Measurements from ENCODE around the gene LDLRAD1.
"Not testable (repeated sequence)": the region's sequence is repeated elsewhere in the genome, so short reads cannot be mapped to it uniquely, and the experiment has no call there.

LDLRAD1 gene

DNA sequence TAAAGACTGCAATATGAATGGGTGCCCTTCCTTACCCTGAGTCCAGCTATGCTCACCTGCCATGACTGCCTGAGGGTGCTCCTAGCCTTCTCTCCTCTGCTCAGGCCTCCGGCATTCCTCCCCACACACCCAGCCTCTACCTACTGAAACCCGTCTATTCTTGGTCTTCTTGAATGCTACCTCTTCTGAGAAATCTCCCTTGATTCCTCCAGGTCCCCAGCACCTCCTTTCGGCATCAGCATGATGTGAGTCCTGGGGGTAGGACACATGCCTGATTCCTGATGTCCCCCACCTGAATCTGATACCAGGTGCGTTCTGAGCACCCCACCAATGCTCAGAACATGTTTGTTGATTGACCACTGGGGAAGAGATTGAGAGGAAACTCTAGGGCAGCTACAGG is 8.6 kb downstream of the LDLRAD1 start:
- Mint-ChIP-seq H3K27me3 (peaks cover 7% of the 10 kb centered on the region), H3K4me3 (no peak overlapping the region), H3K36me3 (no peaks in the 10 kb centered on the region), H3K4me1 (ENCODE audit: low read depth) (no peaks in the 10 kb centered on the region), H3K9me3 (ENCODE audit: low read depth) (no peaks in the 10 kb centered on the region), H3K27ac (no peak overlapping the region)

DNA sequence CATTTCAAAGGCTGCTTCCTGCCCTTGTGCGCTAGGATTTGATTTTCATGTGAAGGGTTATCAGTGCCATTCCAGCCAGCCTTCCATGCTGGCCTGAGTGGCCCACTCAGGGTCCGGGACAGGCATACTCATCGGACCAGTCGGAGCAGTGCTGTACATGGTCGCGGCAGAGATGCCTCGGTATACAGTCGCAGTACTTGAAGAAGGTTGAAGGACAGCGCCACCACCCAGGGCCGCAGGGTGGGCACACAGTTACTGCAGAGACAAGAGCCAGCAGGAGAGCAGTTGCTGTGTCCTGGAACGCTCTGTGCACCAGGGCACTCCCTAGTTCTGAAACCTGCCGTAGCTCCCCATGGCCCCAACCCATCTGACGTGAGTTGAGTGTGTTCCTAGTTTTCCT is 9.1 kb downstream of the LDLRAD1 start:
- Mint-ChIP-seq H3K4me1 (ENCODE audit: low read depth) (no peaks in the 10 kb centered on the region), H3K9me3 (ENCODE audit: low read depth) (no peaks in the 10 kb centered on the region), H3K27ac (no peak overlapping the region), H3K36me3 (no peaks in the 10 kb centered on the region), H3K27me3 (peaks cover 7% of the 10 kb centered on the region), H3K4me3 (no peak overlapping the region)

DNA sequence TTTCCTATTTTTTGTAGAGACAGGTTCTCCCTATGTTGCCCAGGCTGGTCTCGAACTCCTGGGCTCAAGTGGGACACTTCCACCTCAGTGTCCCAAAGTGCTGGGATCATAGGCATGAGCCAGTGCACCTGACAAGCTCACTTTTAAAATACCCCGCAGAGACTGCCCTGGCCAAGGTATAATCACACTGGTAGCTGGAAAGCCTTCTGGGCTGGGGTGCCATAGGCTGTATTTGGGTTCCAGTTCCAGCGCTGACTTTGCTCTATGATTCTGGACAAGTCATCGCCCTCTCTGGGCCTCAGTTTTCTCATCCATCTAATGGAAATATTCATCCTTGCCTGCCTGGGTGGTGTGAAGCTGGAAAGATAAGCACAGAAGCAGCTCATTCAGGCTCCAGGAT is 10.4 kb downstream of the LDLRAD1 start:
- Mint-ChIP-seq H3K36me3 (no peaks in the 10 kb centered on the region), H3K27me3 (peaks cover 4% of the 10 kb centered on the region)

DNA sequence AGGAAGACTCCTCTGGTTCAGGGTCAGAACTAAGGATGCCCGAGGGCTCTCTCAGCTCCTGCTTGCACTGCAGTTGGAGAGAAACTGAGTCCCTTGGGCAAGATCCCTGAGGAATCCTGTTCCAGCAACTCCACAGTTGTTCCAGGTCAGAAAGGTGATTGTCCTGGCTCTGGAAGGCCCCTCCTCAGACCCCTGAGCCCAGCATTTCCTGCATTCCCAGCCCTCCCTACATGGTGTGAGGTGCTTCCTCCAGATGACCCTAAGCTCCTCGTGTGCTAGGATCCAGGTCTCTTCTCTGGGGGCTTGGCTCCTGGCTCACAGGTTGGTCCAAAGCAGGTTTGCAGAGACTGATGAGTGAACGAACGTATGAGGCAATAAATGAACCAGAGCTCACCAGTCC is 11.5 kb downstream of the LDLRAD1 start:
- Mint-ChIP-seq H3K4me3 (no peak overlapping the region), H3K36me3 (no peaks in the 10 kb centered on the region), H3K4me1 (ENCODE audit: low read depth) (no peaks in the 10 kb centered on the region), H3K27ac (no peak overlapping the region), H3K9me3 (ENCODE audit: low read depth) (no peaks in the 10 kb centered on the region), H3K27me3 (peaks cover 1% of the 10 kb centered on the region)

More for the DNA sequence above, 10.4 kb downstream of the LDLRAD1 start:
- Mint-ChIP-seq H3K4me3 (no peak overlapping the region), H3K4me1 (ENCODE audit: low read depth) (no peaks in the 10 kb centered on the region), H3K9me3 (ENCODE audit: low read depth) (no peaks in the 10 kb centered on the region), H3K27ac (no peak overlapping the region)

DNA sequence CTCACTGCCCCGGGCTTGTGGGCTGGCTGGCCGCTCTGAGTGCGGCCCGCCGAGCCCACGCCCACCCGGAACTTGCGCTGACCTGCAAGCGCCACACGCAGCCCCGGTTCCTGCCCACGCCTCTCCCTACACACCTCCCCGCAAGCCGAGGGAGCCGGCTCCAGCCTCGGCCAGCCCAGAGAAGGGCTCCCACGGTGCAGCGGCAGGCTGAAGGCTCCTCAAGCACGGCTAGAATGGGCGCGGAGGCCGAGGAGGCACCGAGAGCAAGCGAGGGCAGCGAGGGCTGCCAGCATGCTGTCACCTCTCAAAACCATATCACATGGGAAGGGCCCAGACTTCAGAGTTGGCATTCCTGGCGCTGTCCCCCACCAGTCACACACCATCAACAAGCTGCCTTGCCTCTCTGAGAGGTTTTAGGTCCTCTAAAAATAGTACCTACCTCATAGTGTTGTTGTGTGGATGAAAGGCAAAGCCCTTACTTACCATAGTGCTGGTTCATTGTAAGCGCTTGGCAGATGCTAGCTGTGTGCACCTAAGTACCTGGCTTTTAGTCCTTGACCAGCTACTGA is 13.4 kb downstream of the LDLRAD1 start:
- Mint-ChIP-seq H3K4me1 (ENCODE audit: low read depth) (no peaks in the 10 kb centered on the region), H3K27ac (no peak overlapping the region), H3K4me3 (no peak overlapping the region), H3K36me3 (no peaks in the 10 kb centered on the region), H3K9me3 (ENCODE audit: low read depth) (no peaks in the 10 kb centered on the region), H3K27me3 (no peaks in the 10 kb centered on the region)

DNA sequence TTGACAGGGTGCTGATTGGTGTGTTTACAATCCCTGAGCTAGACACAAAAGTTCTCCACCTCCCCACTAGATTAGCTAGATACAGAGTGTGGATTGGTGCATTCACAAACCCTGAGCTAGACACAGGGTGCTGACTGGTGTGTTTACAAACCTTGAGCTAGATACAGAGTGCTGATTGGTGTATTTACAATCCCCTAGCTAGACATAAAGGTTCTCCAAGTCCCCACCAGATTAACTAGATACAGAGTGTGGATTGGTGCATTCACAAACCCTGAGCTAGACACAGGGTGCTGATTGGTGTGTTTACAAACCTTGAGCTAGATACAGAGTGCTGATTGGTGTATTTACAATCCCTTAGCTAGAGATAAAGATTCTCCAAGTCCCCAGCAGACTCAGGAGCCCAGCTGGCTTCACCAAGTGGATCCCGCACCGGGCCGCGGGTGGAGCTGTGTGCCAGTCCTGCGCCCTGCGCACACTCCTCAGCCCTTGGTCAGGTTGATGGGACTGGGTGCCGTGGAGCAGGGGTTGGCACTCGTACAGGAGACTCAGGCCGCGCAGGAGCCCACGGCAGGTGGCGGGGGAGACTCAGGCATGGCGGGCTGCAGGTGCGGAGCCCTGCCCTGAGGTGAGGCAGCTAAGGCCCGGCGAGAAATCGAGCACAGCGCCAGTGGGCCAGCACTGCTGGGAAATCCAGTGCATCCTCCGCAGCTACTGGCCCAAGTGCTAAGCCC is 14.1 kb downstream of the LDLRAD1 start:
- H3K27me3 Mint-ChIP-seq; H3K9me3 Mint-ChIP-seq (ENCODE audit: low read depth); H3K36me3 Mint-ChIP-seq; H3K4me3 Mint-ChIP-seq; H3K4me1 Mint-ChIP-seq (ENCODE audit: low read depth); H3K27ac Mint-ChIP-seq: not testable (repeated sequence)

DNA sequence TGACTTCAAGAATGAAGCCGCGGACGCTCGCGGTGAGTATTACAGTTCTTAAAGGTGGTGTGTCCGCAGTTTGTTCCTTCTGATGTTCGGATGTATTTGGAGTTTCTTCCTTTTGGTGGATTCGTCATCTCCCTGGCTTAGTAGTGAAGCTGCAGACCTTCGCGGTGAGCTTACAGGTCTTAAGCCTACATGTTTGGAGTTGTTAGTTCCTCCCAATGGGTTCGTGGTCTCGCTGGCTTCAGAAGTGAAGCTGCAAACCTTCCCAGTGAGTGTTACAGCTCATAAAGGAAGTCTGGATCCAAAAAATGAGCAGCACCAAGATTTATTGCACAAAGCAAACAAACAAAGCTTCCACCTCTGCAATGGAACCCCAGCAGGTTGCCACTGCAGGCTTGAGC is 14.7 kb downstream of the LDLRAD1 start:
- Mint-ChIP-seq H3K36me3 (no peaks in the 10 kb centered on the region), H3K9me3 (ENCODE audit: low read depth) (no peaks in the 10 kb centered on the region), H3K4me1 (ENCODE audit: low read depth) (no peaks in the 10 kb centered on the region), H3K27ac (no peak overlapping the region), H3K27me3 (no peaks in the 10 kb centered on the region), H3K4me3 (no peak overlapping the region)

DNA sequence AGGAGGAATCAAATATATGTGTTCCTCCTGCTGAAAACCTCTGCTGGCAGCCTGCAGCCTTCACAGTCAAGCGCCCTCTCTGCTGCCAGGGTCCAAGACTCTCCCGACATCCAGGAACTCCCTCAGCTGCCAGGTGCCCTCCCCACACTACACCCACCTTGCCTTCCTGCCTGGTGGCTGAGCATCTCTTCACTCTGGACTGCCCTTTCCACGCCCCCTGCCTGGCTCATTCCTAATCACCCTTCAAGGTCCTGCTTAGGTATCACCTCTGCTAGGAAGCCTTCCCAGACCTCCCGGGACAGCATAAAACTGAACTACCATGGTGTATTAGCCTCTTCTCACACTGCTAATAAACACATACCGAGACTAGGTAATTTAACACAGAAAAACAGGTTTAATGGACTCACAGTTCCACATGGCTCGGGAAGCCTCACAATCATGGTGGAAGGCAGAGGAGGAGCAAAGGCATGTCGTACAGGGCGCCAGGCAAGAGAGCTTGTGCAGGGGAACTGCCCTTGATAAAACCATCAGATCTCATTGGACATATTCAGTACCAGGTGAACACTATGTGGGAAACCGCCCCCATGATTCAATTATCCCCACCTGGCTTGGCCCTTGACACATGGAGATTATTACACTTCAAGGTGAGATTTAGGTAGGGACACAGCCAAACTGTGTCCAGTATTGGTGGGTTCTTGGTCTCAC is 15.3 kb downstream of the LDLRAD1 start:
- Mint-ChIP-seq H3K4me1 (ENCODE audit: low read depth) (no peaks in the 10 kb centered on the region), H3K27me3 (no peaks in the 10 kb centered on the region), H3K27ac (no peak overlapping the region), H3K36me3 (no peaks in the 10 kb centered on the region), H3K9me3 (ENCODE audit: low read depth) (no peaks in the 10 kb centered on the region), H3K4me3 (no peak overlapping the region)

DNA sequence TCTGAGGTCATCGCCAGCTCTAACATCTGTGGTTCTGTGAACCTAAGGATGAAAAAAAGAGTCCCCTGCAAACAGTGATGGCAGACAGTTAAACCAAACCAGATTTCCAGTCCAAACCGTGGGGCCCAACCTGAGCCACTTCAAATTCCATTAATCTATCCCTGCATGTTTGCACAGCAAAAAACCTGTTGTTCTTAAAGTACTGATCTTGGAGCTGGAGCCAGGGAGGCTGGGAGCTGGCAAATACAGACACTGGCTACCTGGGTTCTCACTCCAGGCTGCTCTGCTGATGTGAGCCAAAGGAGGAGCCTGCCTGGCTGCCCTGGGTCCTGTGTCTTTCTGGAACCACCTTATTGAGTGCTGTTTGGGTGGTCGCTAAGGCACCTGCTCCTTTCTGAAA is 16.4 kb downstream of the LDLRAD1 start:
- Mint-ChIP-seq H3K27me3 (no peaks in the 10 kb centered on the region), H3K4me1 (ENCODE audit: low read depth) (no peaks in the 10 kb centered on the region), H3K36me3 (no peaks in the 10 kb centered on the region), H3K9me3 (ENCODE audit: low read depth) (no peaks in the 10 kb centered on the region), H3K4me3 (no peak overlapping the region), H3K27ac (no peak overlapping the region)

DNA sequence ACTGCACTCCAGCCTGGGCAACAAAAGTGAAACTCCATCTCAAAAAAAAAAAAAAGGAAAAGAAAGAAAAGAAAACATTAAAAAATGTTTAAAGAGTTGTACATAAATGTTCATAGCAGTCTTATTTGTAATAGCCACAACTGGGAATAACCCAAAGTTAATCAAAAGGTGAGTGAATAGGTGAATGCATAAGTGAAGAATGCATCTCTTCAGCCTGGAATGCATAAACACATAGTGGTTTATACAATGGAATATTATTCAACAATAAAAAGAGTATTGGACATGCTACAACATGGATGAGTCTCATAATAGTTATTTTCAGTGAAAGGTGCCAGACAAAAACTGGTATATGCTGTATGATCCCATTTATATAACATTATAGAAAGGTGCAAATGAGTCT is 18.1 kb downstream of the LDLRAD1 start:
- Mint-ChIP-seq H3K36me3 (no peaks in the 10 kb centered on the region), H3K27me3 (no peaks in the 10 kb centered on the region), H3K9me3 (ENCODE audit: low read depth) (no peaks in the 10 kb centered on the region), H3K27ac (no peak overlapping the region), H3K4me3 (no peak overlapping the region), H3K4me1 (ENCODE audit: low read depth) (no peaks in the 10 kb centered on the region)

DNA sequence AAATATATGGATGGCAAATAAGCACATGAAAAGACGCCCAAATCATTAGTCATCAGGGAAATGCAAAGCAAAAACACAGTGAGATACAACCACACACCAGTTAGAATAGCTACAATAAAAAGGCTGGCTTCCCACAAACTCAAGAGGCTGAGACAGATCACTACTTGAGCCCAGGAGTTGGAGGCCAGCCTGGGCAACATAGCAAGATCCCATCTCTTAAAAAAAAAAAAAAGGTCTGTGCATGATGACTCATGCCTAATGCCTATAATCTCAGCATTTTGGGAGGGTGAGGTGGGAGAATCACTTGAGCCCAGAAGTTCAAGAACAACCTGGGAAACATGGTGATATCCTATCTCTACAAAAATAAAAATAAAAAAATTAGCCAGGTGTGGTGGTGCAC is 19.8 kb downstream of the LDLRAD1 start:
- Mint-ChIP-seq H3K36me3 (no peaks in the 10 kb centered on the region), H3K4me1 (ENCODE audit: low read depth) (no peaks in the 10 kb centered on the region), H3K27me3 (no peaks in the 10 kb centered on the region), H3K4me3 (no peak overlapping the region), H3K9me3 (ENCODE audit: low read depth) (no peaks in the 10 kb centered on the region), H3K27ac (no peak overlapping the region)

DNA sequence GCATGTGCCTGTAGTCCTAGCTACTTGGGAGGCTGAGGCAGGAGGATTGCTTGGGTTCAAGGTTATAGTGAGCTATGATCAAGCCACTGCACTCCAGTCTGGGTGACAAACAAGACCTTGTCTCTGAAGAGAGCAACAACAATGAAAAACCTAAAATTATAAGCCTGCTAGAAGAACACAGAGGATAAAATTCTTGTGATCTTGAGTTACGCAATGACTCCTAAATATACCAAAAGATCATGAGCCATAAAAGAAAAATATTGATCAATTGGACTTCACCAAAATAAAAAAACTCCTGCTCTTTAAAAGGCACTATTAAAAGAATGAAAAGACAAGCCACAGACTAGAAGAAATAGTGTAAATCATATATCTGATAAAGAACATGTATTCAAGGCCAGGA is 22.3 kb downstream of the LDLRAD1 start:
- no peak overlapping the region for H3K27ac Mint-ChIP-seq
- no peaks in the 10 kb centered on the region for H3K4me1 Mint-ChIP-seq (ENCODE audit: low read depth)
- no peak overlapping the region for H3K4me3 Mint-ChIP-seq
- H3K27me3 Mint-ChIP-seq, result no peaks in the 10 kb centered on the region
- H3K9me3 Mint-ChIP-seq (ENCODE audit: low read depth), result no peaks in the 10 kb centered on the region
- no peaks in the 10 kb centered on the region for H3K36me3 Mint-ChIP-seq

DNA sequence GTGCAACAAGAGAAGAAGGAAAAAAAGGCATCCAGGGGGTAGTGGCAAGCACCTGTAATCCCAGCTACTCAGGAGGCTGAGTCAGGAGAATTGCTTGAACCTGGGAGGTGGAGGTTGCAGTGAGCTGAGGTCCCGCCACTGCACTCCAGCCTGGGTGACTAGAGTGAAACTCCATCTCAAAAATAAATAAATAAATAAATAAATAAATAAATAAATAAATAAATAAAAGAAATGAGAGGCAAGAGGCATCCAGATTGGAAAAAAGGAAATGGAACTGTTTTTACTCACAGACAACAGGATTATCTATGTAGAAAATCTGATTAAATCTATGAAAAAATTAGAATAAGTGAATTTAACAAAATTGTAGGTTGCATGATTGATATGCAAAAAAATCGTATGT is 23.5 kb downstream of the LDLRAD1 start:
- not testable (repeated sequence) for H3K4me3 Mint-ChIP-seq; H3K27me3 Mint-ChIP-seq; H3K27ac Mint-ChIP-seq; H3K36me3 Mint-ChIP-seq; H3K9me3 Mint-ChIP-seq (ENCODE audit: low read depth); H3K4me1 Mint-ChIP-seq (ENCODE audit: low read depth)

DNA sequence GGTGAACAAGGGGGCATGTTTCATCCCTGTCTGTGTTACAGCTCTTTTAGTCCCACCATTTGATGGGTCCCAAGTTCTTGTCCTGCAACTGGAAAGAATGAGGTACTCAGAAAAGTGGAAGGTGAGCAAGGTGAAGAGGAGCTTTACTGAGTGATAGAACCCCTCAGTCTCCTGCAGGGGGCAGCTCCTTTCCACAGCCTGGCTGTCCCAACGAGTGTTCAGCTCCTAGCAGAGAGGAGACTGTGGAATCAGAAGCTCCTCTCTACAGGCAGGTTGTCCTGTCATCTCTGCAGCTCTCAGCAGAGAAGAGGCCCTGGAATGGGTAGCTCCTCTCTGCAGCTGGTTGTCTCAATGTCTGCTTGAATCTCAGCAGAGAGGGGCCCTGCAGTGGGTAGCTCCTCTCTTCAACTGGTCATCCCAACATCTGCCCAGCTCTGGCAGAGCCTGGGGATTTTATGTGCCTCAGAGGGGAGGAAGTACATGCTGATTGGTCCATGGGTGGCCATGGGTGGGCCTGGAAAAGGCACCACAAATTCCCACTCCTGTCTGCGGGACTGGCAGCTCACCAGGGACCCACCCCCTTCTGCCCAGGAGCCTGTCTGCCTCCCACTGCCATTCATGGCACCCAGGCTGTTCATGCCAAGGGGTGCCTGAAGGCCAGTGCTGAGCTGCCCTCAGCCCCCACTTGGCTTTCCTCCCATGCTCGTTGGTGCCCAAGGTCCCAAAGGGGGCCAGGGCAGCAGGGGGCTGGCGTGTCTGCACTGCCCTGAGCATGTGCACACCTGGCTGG is 25.7 kb downstream of the LDLRAD1 start:
- Mint-ChIP-seq H3K4me1 (ENCODE audit: low read depth) (peaks cover 3% of the 10 kb centered on the region), H3K4me3 (no peak overlapping the region), H3K9me3 (ENCODE audit: low read depth) (no peaks in the 10 kb centered on the region), H3K36me3 (no peaks in the 10 kb centered on the region), H3K27ac (no peak overlapping the region), H3K27me3 (no peaks in the 10 kb centered on the region)

DNA sequence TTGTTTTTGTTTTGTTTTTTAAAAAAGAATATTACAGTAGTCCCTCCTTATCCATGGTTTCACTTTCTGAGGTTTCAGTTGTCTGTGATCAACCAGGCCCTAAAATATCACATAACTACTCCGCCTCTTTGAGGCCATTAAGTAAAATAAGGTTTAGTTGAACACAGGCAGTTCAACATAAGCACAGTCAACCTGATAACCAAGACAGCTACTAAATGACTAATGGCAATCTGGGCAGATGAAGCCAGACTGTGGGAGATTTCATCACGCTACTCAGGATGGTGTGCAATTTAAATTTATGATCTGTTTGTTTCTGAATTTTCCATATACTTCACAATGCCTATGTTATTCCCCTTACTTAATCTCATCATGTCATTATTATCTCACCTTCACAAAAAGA is 30.1 kb downstream of the LDLRAD1 start:
- Mint-ChIP-seq H3K9me3 (ENCODE audit: low read depth) (no peaks in the 10 kb centered on the region), H3K4me3 (no peak overlapping the region), H3K4me1 (ENCODE audit: low read depth) (peaks cover 17% of the 10 kb centered on the region), H3K27me3 (no peaks in the 10 kb centered on the region), H3K36me3 (no peaks in the 10 kb centered on the region), H3K27ac (no peak overlapping the region)
